ENCODE measurements around the gene RGS9BP.

The RGS9BP gene

DNA sequence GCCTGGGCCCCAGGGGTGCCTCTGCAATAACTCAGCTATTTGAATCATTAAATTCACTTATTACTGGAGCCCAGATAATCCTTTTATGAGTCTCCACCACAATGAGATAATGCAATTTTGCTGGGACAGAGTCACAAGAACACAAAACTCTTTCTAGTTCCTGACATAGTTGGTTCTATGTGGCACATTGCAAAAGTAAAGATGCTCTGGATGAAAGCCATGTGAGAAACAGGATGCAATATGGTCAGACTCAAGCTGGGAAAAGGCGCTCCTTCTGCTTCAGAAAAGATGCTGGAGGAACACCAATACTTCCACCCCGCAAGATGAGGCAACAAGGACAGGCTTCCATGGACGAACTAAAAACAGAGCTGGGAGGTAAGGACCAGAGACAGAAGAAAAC, 6.3 kb upstream of the RGS9BP start:
- Histone ChIP-seq H3K27me3 (ENCODE audit: insufficient read depth, insufficient read length) (peaks cover 4% of the 10 kb centered on the region), H3K36me3 (ENCODE audit: insufficient read depth, insufficient read length, low read length) (peaks cover 8% of the 10 kb centered on the region), H3K9me3 (ENCODE audit: insufficient read depth, low read length) (no peaks in the 10 kb centered on the region), H3K4me1 (ENCODE audit: insufficient read depth, insufficient read length) (no peaks in the 10 kb centered on the region), H3K4me3 (ENCODE audit: insufficient read length, low read depth) (no peak overlapping the region), H3K9ac (ENCODE audit: insufficient read length, low read depth) (no peak overlapping the region)
- DNase-seq (ENCODE audit: low read depth, low spot score): no peak
- no peak for TF ChIP-seq ZNF274 (IDR thresholded peaks at IDR 0.05; ENCODE audit: low read depth, low read length)
- TF ChIP-seq YY1 (IDR thresholded peaks at IDR 0.05; ENCODE audit: insufficient read depth, insufficient read length): no peak
- no peak for TF ChIP-seq SUZ12 (IDR thresholded peaks at IDR 0.05; ENCODE audit: extremely low read depth, insufficient read depth, insufficient read length)

DNA sequence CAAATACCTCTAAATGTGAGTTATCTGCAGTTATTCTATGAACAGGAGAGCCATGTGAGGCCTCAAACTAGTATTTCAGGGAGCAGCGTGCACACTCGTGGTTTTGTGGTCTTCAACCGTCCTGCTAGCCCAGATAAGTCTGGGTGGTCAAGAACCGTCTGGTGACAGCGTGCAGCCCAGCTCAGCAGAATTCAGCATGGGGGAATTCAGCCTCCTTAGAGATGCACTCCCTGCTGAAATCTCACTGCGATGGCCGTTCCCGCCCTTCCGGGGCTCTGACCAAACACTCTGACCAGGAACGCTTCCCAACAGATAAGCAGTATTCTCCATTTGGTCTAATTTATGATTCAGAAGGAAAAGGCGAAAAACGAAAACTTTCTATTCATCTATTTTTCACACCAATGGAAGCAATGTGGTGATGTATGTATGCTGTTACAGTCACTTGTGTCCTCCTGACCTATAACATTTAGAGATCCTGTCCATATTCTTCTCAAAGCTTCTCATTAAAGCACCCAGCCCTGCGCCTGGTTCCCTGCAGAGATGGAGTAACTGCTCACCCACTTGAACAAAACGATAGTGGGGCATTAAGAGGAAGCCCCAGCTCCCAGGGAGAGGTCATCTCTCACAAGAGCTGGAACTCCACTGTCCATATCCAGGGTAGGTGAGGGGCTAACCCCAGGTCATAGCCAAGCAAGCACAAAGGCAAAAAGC, 3.6 kb upstream of the RGS9BP start:
- Histone ChIP-seq H3K4me3 (ENCODE audit: insufficient read length, low read depth) (no peak overlapping the region), H3K9ac (ENCODE audit: insufficient read length, low read depth) (no peak overlapping the region), H3K4me1 (ENCODE audit: insufficient read depth, insufficient read length) (peaks cover 4% of the 10 kb centered on the region), H3K36me3 (ENCODE audit: insufficient read depth, insufficient read length, low read length) (peaks cover 8% of the 10 kb centered on the region), H3K9me3 (ENCODE audit: insufficient read depth, low read length) (no peaks in the 10 kb centered on the region), H3K27me3 (ENCODE audit: insufficient read depth, insufficient read length) (peaks cover 23% of the 10 kb centered on the region)
- TF ChIP-seq SUZ12 (IDR thresholded peaks at IDR 0.05; ENCODE audit: extremely low read depth, insufficient read depth, insufficient read length): no peak
- no peak for DNase-seq (ENCODE audit: low read depth, low spot score)

DNA sequence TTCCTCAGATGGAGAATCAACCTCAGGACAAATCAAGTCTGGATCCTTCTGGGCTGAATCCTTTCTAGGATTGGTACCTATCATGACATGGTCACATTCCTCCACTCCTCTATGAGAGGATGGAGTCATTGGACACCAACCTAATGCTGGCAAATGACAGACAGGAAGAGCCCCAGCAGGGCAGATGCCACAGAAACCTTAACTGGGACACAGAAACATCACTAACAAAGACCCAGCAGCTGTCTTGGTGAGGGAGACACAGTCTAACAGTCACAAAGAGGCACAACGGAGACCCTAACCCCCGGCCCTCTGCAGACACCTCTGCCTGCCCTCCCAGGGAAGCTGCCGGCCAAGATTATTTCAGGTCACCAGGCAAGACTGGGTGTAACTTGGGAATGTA, 2.8 kb upstream of the RGS9BP start:
- peaks cover 8% of the 10 kb centered on the region for H3K36me3 ChIP-seq (ENCODE audit: insufficient read depth, insufficient read length, low read length)
- TF ChIP-seq YY1 (IDR thresholded peaks at IDR 0.05; ENCODE audit: insufficient read depth, insufficient read length): no peak
- no peak for TF ChIP-seq ZNF274 (IDR thresholded peaks at IDR 0.05; ENCODE audit: low read depth, low read length)
- no peak for TF ChIP-seq SUZ12 (IDR thresholded peaks at IDR 0.05; ENCODE audit: extremely low read depth, insufficient read depth, insufficient read length)
- H3K4me1 ChIP-seq (ENCODE audit: insufficient read depth, insufficient read length): peaks cover 5% of the 10 kb centered on the region
- H3K27me3 ChIP-seq (ENCODE audit: insufficient read depth, insufficient read length): peaks cover 31% of the 10 kb centered on the region
- H3K4me3 ChIP-seq (ENCODE audit: insufficient read length, low read depth): no peak overlapping the region
- H3K9me3 ChIP-seq (ENCODE audit: insufficient read depth, low read length): no peaks in the 10 kb centered on the region
- no peak overlapping the region for H3K9ac ChIP-seq (ENCODE audit: insufficient read length, low read depth)
- DNase-seq (ENCODE audit: low read depth, low spot score): no peak

DNA sequence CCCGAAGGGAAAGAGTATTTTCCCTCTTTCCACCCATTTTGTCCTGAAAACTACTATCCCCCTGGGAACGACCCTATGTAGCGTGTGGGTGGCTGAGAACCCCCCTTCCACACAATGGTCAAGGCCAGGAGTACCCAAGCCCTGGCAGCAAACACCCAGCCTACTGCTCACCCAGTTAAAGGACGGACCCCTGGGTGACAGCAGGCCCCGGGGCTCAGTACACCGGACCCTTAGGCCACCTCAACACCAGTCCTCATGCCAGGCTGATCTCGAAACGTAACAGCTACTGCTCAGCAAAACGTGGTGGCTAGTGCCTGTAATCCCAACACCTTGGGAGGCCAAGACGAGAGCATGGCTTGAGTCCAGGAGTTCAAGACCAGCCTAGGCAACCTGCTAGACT, 2.1 kb upstream of the RGS9BP start:
- TF ChIP-seq SUZ12 (IDR thresholded peaks at IDR 0.05; ENCODE audit: extremely low read depth, insufficient read depth, insufficient read length): no peak
- no peak for TF ChIP-seq YY1 (IDR thresholded peaks at IDR 0.05; ENCODE audit: insufficient read depth, insufficient read length)
- no peak for TF ChIP-seq ZNF274 (IDR thresholded peaks at IDR 0.05; ENCODE audit: low read depth, low read length)
- peaks cover 35% of the 10 kb centered on the region for H3K27me3 ChIP-seq (ENCODE audit: insufficient read depth, insufficient read length)
- H3K4me1 ChIP-seq (ENCODE audit: insufficient read depth, insufficient read length): peaks cover 5% of the 10 kb centered on the region
- no peak overlapping the region for H3K4me3 ChIP-seq (ENCODE audit: insufficient read length, low read depth)
- DNase-seq (ENCODE audit: low read depth, low spot score): no peak
- H3K9ac ChIP-seq (ENCODE audit: insufficient read length, low read depth): no peak overlapping the region
- H3K36me3 ChIP-seq (ENCODE audit: insufficient read depth, insufficient read length, low read length): peaks cover 8% of the 10 kb centered on the region
- no peaks in the 10 kb centered on the region for H3K9me3 ChIP-seq (ENCODE audit: insufficient read depth, low read length)

DNA sequence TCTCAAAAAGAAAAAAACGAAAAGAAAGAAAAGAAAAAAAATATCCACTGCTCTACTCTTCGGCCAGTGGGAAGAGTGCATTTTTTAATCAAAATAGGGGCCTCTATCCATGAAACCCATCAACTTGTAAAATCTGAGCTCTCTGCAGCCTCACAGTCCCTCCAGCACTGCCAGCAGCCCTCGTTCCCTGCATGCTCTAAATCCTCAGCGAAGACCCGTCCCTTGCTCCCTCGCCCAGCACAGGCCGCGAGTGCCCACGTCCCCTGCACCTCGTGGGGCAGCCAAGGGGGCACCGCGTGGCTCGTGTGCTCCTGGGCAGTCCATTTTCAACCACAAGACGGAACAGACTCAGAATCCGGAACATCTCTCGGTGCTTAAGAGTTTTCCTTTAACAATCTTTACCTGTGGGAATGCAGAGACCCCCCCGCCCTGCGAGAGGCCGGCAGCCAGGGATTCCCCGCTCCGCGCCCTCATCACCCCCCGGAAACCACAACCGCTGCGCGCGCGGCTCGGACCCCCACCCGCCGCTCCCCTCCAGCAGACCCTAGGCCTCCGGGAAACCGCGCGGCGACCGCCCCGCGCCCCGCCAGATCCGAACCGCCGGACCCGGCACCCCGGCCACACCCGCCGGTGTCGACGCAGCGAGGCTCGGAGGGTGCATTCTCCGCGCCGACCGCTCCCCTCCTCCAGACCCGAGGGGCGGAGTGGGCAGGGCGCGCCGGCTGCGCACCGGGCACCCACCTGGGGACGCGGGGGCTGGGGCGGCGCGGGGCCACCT, 1.3 kb upstream of the RGS9BP start:
- Histone ChIP-seq H3K4me3 (ENCODE audit: insufficient read length, low read depth) (peak overlapping the region; percentile 68), H3K4me1 (ENCODE audit: insufficient read depth, insufficient read length) (peaks cover 5% of the 10 kb centered on the region), H3K9ac (ENCODE audit: insufficient read length, low read depth) (peak overlapping the region; percentile 75), H3K27me3 (ENCODE audit: insufficient read depth, insufficient read length) (peaks cover 35% of the 10 kb centered on the region), H3K9me3 (ENCODE audit: insufficient read depth, low read length) (no peaks in the 10 kb centered on the region), H3K36me3 (ENCODE audit: insufficient read depth, insufficient read length, low read length) (peaks cover 8% of the 10 kb centered on the region)
- TF ChIP-seq SUZ12 (IDR thresholded peaks at IDR 0.05; ENCODE audit: extremely low read depth, insufficient read depth, insufficient read length): no peak
- no peak for DNase-seq (ENCODE audit: low read depth, low spot score)

DNA sequence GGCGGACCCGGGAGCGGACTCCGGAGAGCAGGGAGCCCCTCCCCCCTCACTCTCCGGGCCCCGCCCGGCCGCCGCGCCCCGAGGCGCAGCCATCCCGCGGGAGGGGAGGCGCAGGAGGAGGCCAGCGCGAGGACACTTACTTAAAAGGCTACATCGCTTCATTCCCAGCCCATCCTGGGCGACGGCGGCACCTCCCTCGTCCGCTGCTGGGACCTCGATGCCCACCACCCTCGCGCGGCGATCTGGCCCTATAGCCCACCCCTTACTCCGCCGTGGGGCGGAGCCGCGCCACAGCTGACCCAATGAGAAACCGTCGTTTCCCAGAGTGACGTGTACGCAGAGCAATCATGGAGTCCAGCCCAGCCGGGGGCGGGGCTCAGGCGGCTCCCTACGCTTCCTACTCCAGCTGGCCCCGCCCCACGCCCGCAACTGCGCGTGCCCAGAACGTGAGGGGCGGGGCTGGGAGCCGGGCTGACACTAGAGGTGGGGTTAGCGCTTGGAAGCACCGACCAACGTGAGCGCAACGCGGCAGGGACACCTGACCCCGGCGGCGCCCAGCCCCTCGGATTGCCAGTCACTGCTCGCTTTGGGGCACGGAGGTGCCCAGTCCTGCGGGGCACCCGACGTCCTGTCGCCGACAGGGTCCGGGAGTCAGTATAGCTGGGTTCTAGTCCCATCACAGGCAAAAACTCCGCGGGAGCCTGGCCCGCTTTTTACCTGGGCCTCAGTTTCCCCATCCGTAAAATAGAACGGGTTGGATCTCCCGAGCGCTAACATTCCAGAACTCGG, 523 bp upstream of the RGS9BP start, which contains the start of gene ANKRD27:
ANKRD27 (minus strand) TSS at position 250 of the 789 bp plus-strand sequence. CDS start 16,165 bp downstream, outside the sequence.
- H3K4me1 ChIP-seq (ENCODE audit: insufficient read depth, insufficient read length): peaks cover 5% of the 10 kb centered on the region
- no peaks in the 10 kb centered on the region for H3K9me3 ChIP-seq (ENCODE audit: insufficient read depth, low read length)
- peaks cover 8% of the 10 kb centered on the region for H3K36me3 ChIP-seq (ENCODE audit: insufficient read depth, insufficient read length, low read length)
- H3K27me3 ChIP-seq (ENCODE audit: insufficient read depth, insufficient read length): peaks cover 35% of the 10 kb centered on the region
- peak within 1 kb of the TSS; percentile 68 for H3K4me3 ChIP-seq (ENCODE audit: insufficient read length, low read depth)
- peak within 1 kb of the TSS; percentile 75 for H3K9ac ChIP-seq (ENCODE audit: insufficient read length, low read depth)
- DNase-seq (ENCODE audit: low read depth, low spot score): peak; percentile 90
- peak; percentile 8 for TF ChIP-seq SUZ12 (IDR thresholded peaks at IDR 0.05; ENCODE audit: extremely low read depth, insufficient read depth, insufficient read length)
- no peak for TF ChIP-seq YY1 (IDR thresholded peaks at IDR 0.05; ENCODE audit: insufficient read depth, insufficient read length)
- no peak for TF ChIP-seq ZNF274 (IDR thresholded peaks at IDR 0.05; ENCODE audit: low read depth, low read length)
